Mucosa of rectum (tissue), 2 donors: ENCODE data around the gene PLB1.

ENCODE experiments used
- H3K27ac ChIP-seq, 2 donors: one replicate each; pipeline ENCODE4 v1.7.0; 2013; ENCODE audit warnings: inconsistent platforms in 2 of 2, low read depth in 2 of 2, low read length in 2 of 2
- H3K27me3 ChIP-seq, 2 donors: one replicate each; pipeline ENCODE4 v1.7.0; 2013; ENCODE audit warnings: low read length in 2 of 2; ENCODE audit not compliant: control insufficient read depth in 2 of 2, insufficient read depth in 2 of 2
- H3K36me3 ChIP-seq, 2 donors: one replicate each; pipeline ENCODE4 v1.7.0; 2013; ENCODE audit warnings: low read length in 2 of 2; ENCODE audit not compliant: control insufficient read depth in 2 of 2, insufficient read depth in 2 of 2
- H3K4me1 ChIP-seq, 2 donors: one replicate each; pipeline ENCODE4 v1.7.0; 2013; ENCODE audit warnings: low read length in 2 of 2, mild to moderate bottlenecking in 1 of 2; ENCODE audit not compliant: control insufficient read depth in 2 of 2, insufficient read depth in 2 of 2
- H3K4me3 ChIP-seq, 2 donors: one replicate each; pipeline ENCODE4 v1.7.0; 2013; ENCODE audit warnings: low read length in 2 of 2
- H3K9ac ChIP-seq, 2 donors: one replicate each; pipeline ENCODE4 v1.7.0; 2013; ENCODE audit warnings: low read length in 2 of 2, low read depth in 1 of 2, mild to moderate bottlenecking in 1 of 2
- H3K9me3 ChIP-seq, 2 donors: one replicate each; pipeline ENCODE4 v1.7.0; 2013; ENCODE audit warnings: low read length in 2 of 2; ENCODE audit not compliant: control insufficient read depth in 2 of 2
- donor health status: healthy.
- donor health status: Normal muscosa, but diverticular disease.

The PLB1 gene

DNA sequence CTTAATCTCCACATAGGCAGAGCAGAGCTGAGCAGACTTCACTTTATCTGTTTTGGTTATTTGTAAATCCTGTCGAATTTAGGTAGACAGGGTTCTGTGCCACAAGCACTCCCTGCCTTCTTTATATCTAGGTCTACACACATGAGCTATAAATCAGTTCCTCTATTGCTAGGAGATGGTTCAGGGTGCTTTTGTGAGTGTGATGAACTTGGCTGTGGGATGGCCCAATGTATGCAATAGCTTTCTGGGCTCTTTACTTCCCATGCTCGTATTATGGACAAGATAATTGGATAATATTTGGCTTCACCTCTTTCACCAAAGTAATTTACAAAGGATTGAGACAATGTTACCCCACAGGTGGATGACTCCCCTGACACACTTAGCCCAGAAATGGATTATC lies 72.2 kb downstream of the PLB1 start:
- no peak overlapping the region for H3K27ac ChIP-seq
- H3K9ac ChIP-seq = no peak overlapping the region
- no peaks in the 10 kb centered on the region for H3K36me3 ChIP-seq
- H3K27me3 ChIP-seq = no peaks in the 10 kb centered on the region
- H3K9me3 ChIP-seq = no peaks in the 10 kb centered on the region
- peaks cover 0 to 4% of the 10 kb centered on the region in 2 donors for H3K4me1 ChIP-seq
- no peak overlapping the region for H3K4me3 ChIP-seq

DNA sequence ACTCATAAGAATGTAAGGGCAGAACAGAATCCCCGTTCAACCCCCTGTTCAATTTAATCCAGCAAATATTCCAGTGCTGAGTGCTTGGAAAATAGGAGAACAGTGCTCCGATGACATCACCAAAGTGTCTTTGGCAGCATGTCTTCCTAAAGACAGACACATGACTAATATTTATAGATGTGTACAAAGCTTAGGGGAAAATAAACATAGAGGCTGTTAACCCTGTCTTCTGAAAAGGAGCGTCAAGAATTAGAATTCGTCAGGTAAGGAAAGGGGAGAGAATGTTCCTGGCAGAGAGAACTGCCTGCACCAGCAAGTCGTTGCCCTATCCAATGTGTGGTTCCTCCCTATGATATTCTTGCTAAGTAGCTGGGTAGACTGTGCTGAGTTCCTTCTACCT lies 72.7 kb downstream of the PLB1 start:
- Histone ChIP-seq H3K9me3 (no peaks in the 10 kb centered on the region), H3K36me3 (no peaks in the 10 kb centered on the region), H3K27me3 (no peaks in the 10 kb centered on the region), H3K9ac (no peak overlapping the region), H3K4me3 (no peak overlapping the region), H3K27ac (no peak overlapping the region), H3K4me1 (peaks cover 0 to 4% of the 10 kb centered on the region in 2 donors)

DNA sequence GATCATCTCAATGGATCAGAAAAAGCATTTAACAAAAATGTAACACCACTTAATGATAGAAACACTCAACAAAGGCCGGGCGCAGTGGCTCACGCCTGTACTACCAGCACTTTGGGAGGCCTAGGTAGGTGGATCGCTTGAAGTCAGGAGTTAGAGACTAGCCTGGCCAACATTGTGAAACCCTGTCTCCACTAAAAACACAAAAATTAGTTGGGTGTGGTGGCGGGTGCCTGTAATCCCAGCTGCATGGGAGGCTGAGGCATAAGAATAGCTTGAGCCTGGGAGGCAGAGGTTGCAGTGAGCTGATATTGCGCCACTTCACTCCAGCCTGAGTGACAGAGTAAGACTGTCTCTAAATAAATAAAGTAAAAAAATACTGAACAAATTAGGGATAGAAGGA lies 74.6 kb downstream of the PLB1 start:
- Histone ChIP-seq H3K27me3 (no peaks in the 10 kb centered on the region), H3K4me1 (peaks cover 0 to 4% of the 10 kb centered on the region in 2 donors), H3K4me3 (no peak overlapping the region), H3K36me3 (no peaks in the 10 kb centered on the region), H3K9ac (no peak overlapping the region), H3K9me3 (no peaks in the 10 kb centered on the region), H3K27ac (no peak overlapping the region)

DNA sequence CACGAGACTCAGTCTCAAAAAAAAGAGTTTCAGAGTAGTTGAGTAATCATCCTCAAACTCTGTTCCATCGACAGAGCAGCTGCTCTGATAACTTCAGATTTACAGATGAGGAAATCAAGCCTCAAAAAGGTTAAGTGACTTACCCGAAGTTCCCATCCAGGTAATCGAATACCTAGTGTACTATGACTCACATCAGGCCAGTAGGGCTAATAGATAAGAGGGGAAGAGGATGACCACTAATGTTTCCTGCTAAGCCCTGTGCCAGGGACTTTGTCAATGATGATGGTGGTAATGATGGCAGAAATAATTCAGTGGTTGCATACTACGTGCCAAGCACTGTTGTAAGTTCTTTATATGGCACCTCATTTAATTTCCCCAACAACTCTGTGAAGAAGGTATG lies 80.9 kb downstream of the PLB1 start:
- Histone ChIP-seq H3K9ac (no peak overlapping the region), H3K27ac (no peak overlapping the region), H3K27me3 (no peaks in the 10 kb centered on the region), H3K4me1 (no peaks in the 10 kb centered on the region), H3K4me3 (no peak overlapping the region), H3K9me3 (no peaks in the 10 kb centered on the region), H3K36me3 (no peaks in the 10 kb centered on the region)

DNA sequence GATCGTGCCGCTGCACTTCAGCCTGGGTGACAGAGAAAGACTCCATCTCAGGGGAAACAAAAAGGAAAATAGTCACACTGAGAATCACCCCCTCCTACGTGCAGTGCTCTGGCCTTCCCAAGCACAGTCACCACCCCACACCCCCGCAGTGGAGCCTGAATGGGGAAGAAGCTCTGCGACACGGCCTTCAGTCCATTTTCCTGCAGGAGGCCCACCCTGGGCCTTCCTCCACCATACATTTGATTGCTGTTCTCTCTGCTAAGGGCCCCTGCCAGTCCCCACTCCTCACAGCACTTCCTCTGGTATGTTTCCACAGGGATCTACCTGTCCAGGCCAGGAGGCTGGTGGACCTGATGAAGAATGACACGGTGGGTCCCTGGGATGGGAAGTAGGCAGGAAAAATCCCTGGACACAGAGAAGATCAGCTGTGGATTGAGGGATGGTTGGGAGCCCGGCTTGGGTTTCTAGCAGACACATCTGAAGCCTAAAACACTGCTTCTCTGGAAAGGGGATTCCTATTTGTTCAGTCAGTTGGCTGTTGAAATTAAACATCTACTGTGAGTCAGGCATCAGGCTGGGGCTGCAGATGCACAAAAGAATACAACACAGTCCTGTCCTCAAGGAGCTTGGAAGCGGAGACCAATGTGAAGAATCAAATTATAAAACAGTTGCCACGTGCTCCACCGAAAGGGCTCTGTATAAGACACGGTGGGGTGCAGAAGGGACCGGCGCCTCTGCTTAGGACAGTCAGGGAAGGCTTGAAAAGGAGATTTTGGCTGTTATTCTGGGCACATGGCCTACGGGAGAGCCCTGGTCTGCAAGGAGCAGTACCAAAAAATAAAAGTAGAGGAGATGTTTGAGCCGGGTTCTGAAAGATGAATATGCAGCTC lies 82.2 kb downstream of the PLB1 start:
- Histone ChIP-seq H3K27ac (no peak overlapping the region), H3K27me3 (no peaks in the 10 kb centered on the region), H3K4me3 (no peak overlapping the region), H3K4me1 (no peaks in the 10 kb centered on the region), H3K9me3 (no peaks in the 10 kb centered on the region), H3K36me3 (no peaks in the 10 kb centered on the region), H3K9ac (no peak overlapping the region)

DNA sequence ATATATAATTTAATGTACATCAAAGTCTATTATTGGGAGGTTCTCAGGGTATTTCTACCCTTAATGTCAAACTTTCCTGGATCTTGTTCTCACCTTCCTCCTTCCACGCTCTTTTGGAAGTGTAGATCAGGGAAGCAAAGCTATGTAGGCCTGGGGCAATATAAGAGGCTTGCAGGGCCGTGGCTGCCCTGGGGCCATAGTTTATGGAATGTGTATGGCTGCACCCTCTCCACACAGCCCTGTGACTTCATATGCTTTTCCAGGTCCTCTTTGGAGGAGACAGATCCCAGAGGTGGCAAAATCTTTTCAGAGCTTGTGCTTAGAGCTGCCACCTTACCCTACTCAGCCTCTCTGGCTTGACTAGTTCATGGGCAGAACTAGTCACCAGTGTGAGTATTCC lies 82.9 kb downstream of the PLB1 start:
- Histone ChIP-seq H3K9me3 (no peaks in the 10 kb centered on the region), H3K27me3 (no peaks in the 10 kb centered on the region), H3K4me1 (no peaks in the 10 kb centered on the region), H3K36me3 (no peaks in the 10 kb centered on the region), H3K27ac (no peak overlapping the region), H3K9ac (no peak overlapping the region), H3K4me3 (no peak overlapping the region)

DNA sequence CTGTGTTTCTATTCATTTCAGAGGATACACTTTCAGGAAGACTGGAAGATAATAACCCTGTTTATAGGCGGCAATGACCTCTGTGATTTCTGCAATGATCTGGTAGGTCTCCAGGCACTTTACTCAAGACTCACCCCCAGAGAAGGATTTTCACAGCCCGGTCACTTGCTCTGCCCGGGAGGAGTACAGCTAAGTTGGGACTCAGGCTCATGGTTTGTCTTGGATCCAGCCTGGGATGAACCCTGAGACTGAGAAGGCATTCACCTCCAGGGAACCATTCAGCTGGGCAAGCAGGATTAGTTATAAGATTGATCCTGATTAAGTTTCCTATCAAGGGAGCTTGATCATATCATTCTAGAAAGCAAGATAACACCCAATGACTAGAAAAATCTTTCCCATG lies 83.7 kb downstream of the PLB1 start:
- peaks cover 2 to 3% of the 10 kb centered on the region in 2 donors for H3K4me1 ChIP-seq
- no peak overlapping the region for H3K27ac ChIP-seq
- H3K36me3 ChIP-seq = no peaks in the 10 kb centered on the region
- H3K9me3 ChIP-seq = no peaks in the 10 kb centered on the region
- H3K9ac ChIP-seq = no peak overlapping the region
- H3K27me3 ChIP-seq = no peaks in the 10 kb centered on the region
- no peak overlapping the region for H3K4me3 ChIP-seq

DNA sequence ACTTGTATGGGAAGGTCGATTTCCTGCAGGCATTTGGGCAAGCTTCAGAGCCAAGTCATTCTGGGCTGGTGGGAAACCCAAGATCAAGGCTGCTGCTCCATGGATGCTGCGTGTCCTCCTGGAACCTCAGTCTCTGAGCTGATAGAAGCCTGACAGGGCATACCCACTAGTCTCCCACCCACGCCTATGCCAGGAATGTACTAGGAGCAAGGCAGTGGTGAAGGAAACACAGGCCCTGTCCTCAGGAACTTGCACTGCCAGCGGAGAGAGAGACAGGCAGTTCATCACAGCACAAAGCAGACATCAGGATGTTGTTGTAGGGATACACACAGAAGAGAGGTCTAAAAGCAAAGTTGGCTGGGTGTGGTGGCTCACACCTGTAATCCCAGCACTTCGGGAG lies 84.2 kb downstream of the PLB1 start:
- Histone ChIP-seq H3K9ac (no peak overlapping the region), H3K9me3 (no peaks in the 10 kb centered on the region), H3K27ac (no peak overlapping the region), H3K4me1 (peaks cover 2 to 3% of the 10 kb centered on the region in 2 donors), H3K27me3 (no peaks in the 10 kb centered on the region), H3K4me3 (no peak overlapping the region), H3K36me3 (no peaks in the 10 kb centered on the region)

DNA sequence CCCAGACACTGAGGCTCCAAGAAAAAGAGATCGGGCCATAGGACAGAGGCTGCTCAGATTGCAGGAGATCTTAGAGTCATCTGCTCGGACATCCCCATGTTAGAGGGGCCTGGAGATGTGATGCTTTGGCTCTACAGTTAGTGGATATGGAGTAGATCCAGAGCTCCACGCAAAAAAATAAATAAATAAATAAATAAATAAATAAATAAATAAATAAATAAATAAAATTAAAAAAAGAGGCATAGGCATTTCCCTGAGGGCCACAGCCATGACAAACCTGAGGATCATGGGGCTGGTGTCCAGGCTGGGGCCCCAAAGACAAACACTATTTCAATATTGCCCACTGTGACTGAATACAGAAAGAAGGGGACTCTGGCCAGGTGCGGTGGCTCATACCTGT lies 85.5 kb downstream of the PLB1 start:
- peaks cover 2 to 3% of the 10 kb centered on the region in 2 donors for H3K4me1 ChIP-seq
- no peak overlapping the region for H3K27ac ChIP-seq
- H3K9me3 ChIP-seq = no peaks in the 10 kb centered on the region
- no peak overlapping the region for H3K9ac ChIP-seq
- H3K36me3 ChIP-seq = no peaks in the 10 kb centered on the region
- no peaks in the 10 kb centered on the region for H3K27me3 ChIP-seq
- no peak overlapping the region for H3K4me3 ChIP-seq

DNA sequence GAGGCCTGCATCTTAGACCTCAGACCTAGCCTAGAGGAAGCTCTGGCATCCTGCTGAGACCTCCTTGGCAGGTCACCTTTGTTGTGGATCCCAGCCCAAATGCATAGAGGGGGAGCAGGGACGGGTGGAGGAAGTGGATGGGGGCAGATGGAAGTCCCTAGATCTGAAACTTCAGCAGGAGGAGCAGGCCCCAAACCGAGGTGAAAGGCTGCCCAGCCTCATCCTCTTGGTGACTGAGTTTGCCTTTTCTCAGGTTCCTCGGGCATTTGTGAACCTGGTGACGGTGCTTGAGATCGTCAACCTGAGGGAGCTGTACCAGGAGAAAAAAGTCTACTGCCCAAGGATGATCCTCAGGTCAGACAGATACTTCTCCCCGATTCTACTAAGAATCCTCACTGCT lies 86.3 kb downstream of the PLB1 start:
- no peak overlapping the region for H3K27ac ChIP-seq
- no peaks in the 10 kb centered on the region for H3K27me3 ChIP-seq
- no peaks in the 10 kb centered on the region for H3K36me3 ChIP-seq
- H3K9ac ChIP-seq = no peak overlapping the region
- H3K4me1 ChIP-seq = peaks cover 2 to 3% of the 10 kb centered on the region in 2 donors
- no peaks in the 10 kb centered on the region for H3K9me3 ChIP-seq
- H3K4me3 ChIP-seq = no peak overlapping the region
